Endothelial cell of umbilical vein (primary cell): ENCODE results near the gene DCUN1D2. TPM values are rescaled to one million over a fixed set of nuclear protein-coding genes. Genes with fewer than 3 reads are reported as not detected.

ENCODE experiments used
- BruUV-seq: library from RNA; stranded (reverse); fragments of 400-500 nt; replicated peaks from 2 replicates; lab custom pipeline; 2021; lab: Mats Ljungman, UMichigan
- CTCF ChIA-PET: fragments of 300-600, 350-600 bp; sonication (Branson Sonifier 250); formaldehyde crosslinking; loops from one replicate; lab custom pipeline; 2021; ENCODE audit warnings: antibody characterized with exemption, inconsistent platforms; lab: Charles Lee
- POLR2A ChIA-PET: fragments of 300-600, 350-600 bp; sonication (Branson Sonifier 250); formaldehyde crosslinking; loops from one replicate; lab custom pipeline; 2021; ENCODE audit warnings: antibody characterized with exemption, inconsistent platforms; lab: Charles Lee
- DNase-seq: peaks from one replicate; pipeline ENCODE4 v3.0.0-alpha.2; 2011; ENCODE audit warnings: low read depth, low spot score
- FAIRE-seq: peaks from 2 replicates; lab custom pipeline; 2011; peaks lifted over from hg19 to GRCh38; lab: Jason Lieb, UNC
- H2AFZ ChIP-seq: 2 replicates; pipeline ENCODE4 v1.6.0; 2012; ENCODE audit warnings: low read depth, low read length, control low read depth, inconsistent platforms
- H3K27ac ChIP-seq: 2 replicates; pipeline ENCODE4 v1.5.1; 2011; ENCODE audit warnings: low read depth, mild to moderate bottlenecking, control low read depth, low read length, moderate library complexity; ENCODE audit not compliant: insufficient read depth
- H3K27me3 ChIP-seq, 2 experiments: 2 replicates each; pipeline versions ENCODE4 v1.6.0 to v1.6.1; 2011; ENCODE audit warnings: low read length in 2 of 2, mixed read lengths in 1 of 2; ENCODE audit not compliant: control insufficient read depth in 2 of 2, insufficient read depth in 2 of 2
- H3K36me3 ChIP-seq, 2 experiments: 2 replicates in 1 of 2; 3 replicates in 1 of 2; pipeline ENCODE4 v1.5.1; 2011; ENCODE audit warnings: low read length in 2 of 2, mild to moderate bottlenecking in 1 of 2, moderate library complexity in 1 of 2; ENCODE audit not compliant: control insufficient read depth in 2 of 2, insufficient read depth in 2 of 2; ENCODE audit errors: extremely low read depth in 1 of 2
- H3K4me1 ChIP-seq: 3 replicates; pipeline ENCODE4 v1.5.1; 2011; ENCODE audit warnings: mild to moderate bottlenecking, low read length; ENCODE audit not compliant: control insufficient read depth, insufficient read depth; ENCODE audit errors: extremely low read depth
- H3K4me2 ChIP-seq: 2 replicates; pipeline ENCODE4 v1.6.1; 2011; ENCODE audit warnings: low read length, control low read depth, mixed read lengths; ENCODE audit not compliant: insufficient read depth
- H3K4me3 ChIP-seq, 3 experiments: fragments of 200-600 bp in 1 of 3; sonication (generic), shearing (Covaris generic) in 1 of 3; replicated peaks in 1 of 3; 2 replicates each; pipeline ENCODE4 v1.5.1; 2011 to 2016; ENCODE audit warnings: control low read depth in 3 of 3, low read length in 3 of 3, mild to moderate bottlenecking in 2 of 3, inconsistent platforms in 1 of 3, low read depth in 1 of 3, moderate library complexity in 1 of 3; ENCODE audit not compliant: insufficient read depth in 1 of 3
- H3K79me2 ChIP-seq: 2 replicates; pipeline ENCODE4 v1.6.0; 2012; ENCODE audit warnings: low read length, inconsistent platforms; ENCODE audit not compliant: control insufficient read depth, insufficient read depth
- H3K9ac ChIP-seq: replicated peaks from 2 replicates; pipeline ENCODE3; 2011; ENCODE audit warnings: low read length, control low read depth; ENCODE audit not compliant: insufficient read depth; ENCODE audit errors: extremely low read depth
- H3K9me1 ChIP-seq: replicated peaks from 3 replicates; pipeline ENCODE4 v1.6.0; 2011; ENCODE audit warnings: mild to moderate bottlenecking, low read length; ENCODE audit not compliant: control insufficient read depth, insufficient read depth; ENCODE audit errors: extremely low read depth
- H3K9me3 ChIP-seq: replicated peaks from 2 replicates; pipeline ENCODE4 v1.5.1; 2012; ENCODE audit warnings: low read length, inconsistent platforms; ENCODE audit not compliant: control insufficient read depth, insufficient read depth
- H4K20me1 ChIP-seq: replicated peaks from 2 replicates; pipeline ENCODE3; 2011; ENCODE audit warnings: mild to moderate bottlenecking, low read length; ENCODE audit not compliant: control insufficient read depth, insufficient read depth; ENCODE audit errors: extremely low read depth
- EZH2 ChIP-seq: IDR thresholded peaks from 2 replicates; pipeline ENCODE4 v1.6.1; 2012; ENCODE audit warnings: borderline replicate concordance, low read depth, mild to moderate bottlenecking, moderate library complexity, low read length, inconsistent platforms; ENCODE audit not compliant: severe bottlenecking
- FOS ChIP-seq: IDR thresholded peaks from 2 replicates; pipeline ENCODE4 v1.6.1; 2011; ENCODE audit warnings: mild to moderate bottlenecking, low read length, moderate library complexity, borderline replicate concordance; ENCODE audit not compliant: insufficient read depth
- GATA2 ChIP-seq: IDR thresholded peaks from 2 replicates; pipeline ENCODE4 v1.7.0; 2011; ENCODE audit warnings: low read depth, mild to moderate bottlenecking, moderate library complexity, mixed read lengths, low read length; ENCODE audit not compliant: insufficient read length, insufficient read depth
- JUN ChIP-seq: IDR thresholded peaks from 2 replicates; pipeline ENCODE4 v1.6.1; 2011; ENCODE audit warnings: borderline replicate concordance, low read depth; ENCODE audit not compliant: insufficient read length, insufficient read depth
- MYC ChIP-seq: IDR thresholded peaks from one replicate; pipeline ENCODE4 v1.6.1; 2011; ENCODE audit warnings: mild to moderate bottlenecking, low read depth, low read length
- POLR2A ChIP-seq: IDR thresholded peaks from 2 replicates; pipeline ENCODE4 v1.6.1; 2012; ENCODE audit warnings: low read depth, mild to moderate bottlenecking, control low read depth, low read length
- POLR2AphosphoS5 ChIP-seq: IDR thresholded peaks from 2 replicates; pipeline ENCODE4 v1.6.1; 2012; ENCODE audit warnings: low read depth, mild to moderate bottlenecking, control low read depth, low read length, moderate library complexity; ENCODE audit not compliant: insufficient read depth
- dilution Hi-C: fragments of 300-500 bp; cut with MboI; formaldehyde crosslinking; loops from one replicate; pipeline ENCODE4 v1.15.0; 2019; ENCODE audit warnings: low sequenced_read_pairs; ENCODE audit not compliant: extremely low pct_ligation_motif_present
- intact Hi-C: fragments of 100-400 bp; cut with micrococcal nuclease; formaldehyde crosslinking; loops from one replicate; pipeline ENCODE4 v1.10.0; 2022
- polyA plus RNA-seq, 4 experiments: library from polyadenylated mRNA; depleted of rRNA in 3 of 4; stranded (reverse) in 3 of 4; unstranded in 1 of 4; fragments of >200 nt; gene quantifications; 2 replicates each; pipeline versions ENCODE4 v1.2.1 to v1.2.3, GENCODE V29; 2011 to 2012; ENCODE audit warnings: missing spikeins in 1 of 4
- total RNA-seq: library from RNA; stranded (reverse); gene quantifications from 2 replicates; pipeline ENCODE4 v1.2.3, GENCODE V29; 2021
- TF ChIP-seq, protein P1 (sequence below): IDR thresholded peaks from 2 replicates; pipeline ENCODE4 v1.6.1; 2011; ENCODE audit not compliant: insufficient read depth, insufficient read length
- TF ChIP-seq, protein P2 (sequence below), 2 donors: IDR thresholded peaks; 1 replicate in 1 of 2; 2 replicates in 1 of 2; pipeline ENCODE4 v1.5.1; 2011; ENCODE audit warnings: low read length in 2 of 2, mild to moderate bottlenecking in 2 of 2, moderate library complexity in 2 of 2, control low read depth in 1 of 2, inconsistent platforms in 1 of 2, low read depth in 1 of 2; ENCODE audit not compliant: insufficient read depth in 1 of 2; ENCODE audit errors: extremely low read depth in 1 of 2

Gene DCUN1D2
- total and polyA plus RNA-seq, 2 donors (not counting 3 experiments of a cell fraction or from before 2014, with no cell fraction given) = 10.5 to 24.9 TPM

DNA sequence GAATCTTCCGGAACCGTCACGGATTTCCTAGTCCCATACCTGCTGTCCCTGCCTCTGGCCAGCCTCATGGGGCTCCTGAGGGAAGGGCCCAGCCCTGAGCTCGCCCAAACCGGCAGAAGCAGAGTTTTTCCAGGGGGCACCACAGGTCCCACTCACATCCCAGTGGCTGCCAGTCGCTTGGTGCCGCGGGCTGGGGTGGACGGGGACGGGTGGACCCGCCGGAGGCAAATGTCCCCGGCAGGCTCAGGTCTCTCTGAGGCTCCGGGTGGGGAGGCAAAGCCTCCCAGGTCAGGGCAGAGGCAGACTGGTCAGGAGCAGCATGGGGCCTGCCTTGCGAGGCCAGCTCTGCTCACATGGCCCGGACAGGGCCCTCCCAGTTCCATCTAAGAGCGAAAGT, 62.0 kb downstream of the DCUN1D2 start:
- H3K27me3 ChIP-seq = no peaks in the 10 kb centered on the region
- H2AFZ ChIP-seq = no peak overlapping the region
- H3K36me3 ChIP-seq = no peaks in the 10 kb centered on the region
- no peaks in the 10 kb centered on the region for H4K20me1 ChIP-seq
- H3K9ac ChIP-seq = no peak overlapping the region
- no peaks in the 10 kb centered on the region for H3K9me1 ChIP-seq
- H3K9me3 ChIP-seq = no peaks in the 10 kb centered on the region
- H3K79me2 ChIP-seq = no peaks in the 10 kb centered on the region
- intact Hi-C loops (no loop called here), dilution Hi-C loops (no loop called here)
- DNase-seq (no peak), FAIRE-seq (no peak)
- no peak overlapping the region for H3K27ac ChIP-seq
- ChIA-PET POLR2A (no interaction called here), CTCF (no interaction called here)
- H3K4me1 ChIP-seq = no peaks in the 10 kb centered on the region
- H3K4me3 ChIP-seq = no peak overlapping the region
- TF ChIP-seq FOS (no peak), JUN (no peak), EZH2 (no peak), GATA2 (no peak), POLR2A (no peak), POLR2AphosphoS5 (no peak), MYC (no peak)
- TF ChIP-seq, protein P1, sequence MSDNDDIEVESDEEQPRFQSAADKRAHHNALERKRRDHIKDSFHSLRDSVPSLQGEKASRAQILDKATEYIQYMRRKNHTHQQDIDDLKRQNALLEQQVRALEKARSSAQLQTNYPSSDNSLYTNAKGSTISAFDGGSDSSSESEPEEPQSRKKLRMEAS = no peak
- TF ChIP-seq, protein P2, sequence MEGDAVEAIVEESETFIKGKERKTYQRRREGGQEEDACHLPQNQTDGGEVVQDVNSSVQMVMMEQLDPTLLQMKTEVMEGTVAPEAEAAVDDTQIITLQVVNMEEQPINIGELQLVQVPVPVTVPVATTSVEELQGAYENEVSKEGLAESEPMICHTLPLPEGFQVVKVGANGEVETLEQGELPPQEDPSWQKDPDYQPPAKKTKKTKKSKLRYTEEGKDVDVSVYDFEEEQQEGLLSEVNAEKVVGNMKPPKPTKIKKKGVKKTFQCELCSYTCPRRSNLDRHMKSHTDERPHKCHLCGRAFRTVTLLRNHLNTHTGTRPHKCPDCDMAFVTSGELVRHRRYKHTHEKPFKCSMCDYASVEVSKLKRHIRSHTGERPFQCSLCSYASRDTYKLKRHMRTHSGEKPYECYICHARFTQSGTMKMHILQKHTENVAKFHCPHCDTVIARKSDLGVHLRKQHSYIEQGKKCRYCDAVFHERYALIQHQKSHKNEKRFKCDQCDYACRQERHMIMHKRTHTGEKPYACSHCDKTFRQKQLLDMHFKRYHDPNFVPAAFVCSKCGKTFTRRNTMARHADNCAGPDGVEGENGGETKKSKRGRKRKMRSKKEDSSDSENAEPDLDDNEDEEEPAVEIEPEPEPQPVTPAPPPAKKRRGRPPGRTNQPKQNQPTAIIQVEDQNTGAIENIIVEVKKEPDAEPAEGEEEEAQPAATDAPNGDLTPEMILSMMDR (IDR thresholded peaks at IDR 0.05; ENCODE audit: extremely low read depth in 1 of 2, insufficient read depth in 1 of 2, low read depth in 1 of 2, low read length in 2 of 2) = no peak
- no peak overlapping the region for H3K4me2 ChIP-seq
- BruUV-seq = no TSS peak
